Panc1 (cell line): ENCODE results near the gene LZTS3. TPM values are rescaled to one million over a fixed set of nuclear protein-coding genes. Genes with fewer than 3 reads are reported as not detected.

Experiments
- ATAC-seq: fragments of 200-7000 bp; cut with Tn5 transposase; 2 replicates; pipeline ENCODE4 v1.9.1; 2020; ENCODE audit warnings: mild to moderate bottlenecking, moderate library complexity
- BruUV-seq: library from RNA; stranded (reverse); fragments of 400-500 nt; replicated peaks from 2 replicates; lab custom pipeline; 2021; lab: Mats Ljungman, UMichigan
- CTCF ChIA-PET: fragments of 300-600 bp; sonication (Branson Sonifier 250); formaldehyde crosslinking; loops from one replicate; lab custom pipeline; 2022; ENCODE audit warnings: antibody characterized with exemption; lab: Charles Lee
- POLR2A ChIA-PET: fragments of 300-600 bp; sonication (Branson Sonifier 250); formaldehyde crosslinking; loops from one replicate; lab custom pipeline; 2022; ENCODE audit warnings: antibody characterized with exemption; lab: Charles Lee
- DNase-seq: peaks from one replicate; pipeline ENCODE4 v3.0.0-alpha.2; 2010; ENCODE audit warnings: low read depth, low spot score
- H3K27ac ChIP-seq: 2 replicates; pipeline ENCODE4 v1.5.1; 2011; ENCODE audit warnings: mild to moderate bottlenecking, low read length, inconsistent platforms
- H3K27me3 ChIP-seq: fragments of 200-500 bp; sonication (Bioruptor generic); 2 replicates; pipeline ENCODE4 v1.6.0; 2014; ENCODE audit warnings: low read length, inconsistent platforms; ENCODE audit not compliant: control insufficient read depth, insufficient read depth
- H3K36me3 ChIP-seq: fragments of 200-500 bp; sonication (Bioruptor generic); 2 replicates; pipeline ENCODE4 v1.5.1; 2014; ENCODE audit warnings: inconsistent platforms, mild to moderate bottlenecking, low read length, moderate library complexity; ENCODE audit not compliant: control insufficient read depth, insufficient read depth
- H3K4me1 ChIP-seq: 2 replicates; pipeline ENCODE4 v1.5.1; 2011; ENCODE audit warnings: inconsistent platforms, mild to moderate bottlenecking, low read length, moderate library complexity; ENCODE audit not compliant: control insufficient read depth, insufficient read depth
- H3K4me3 ChIP-seq, 2 experiments: 2 replicates each; pipeline ENCODE4 v1.5.1; 2011 to 2012; ENCODE audit warnings: low read depth in 2 of 2, low read length in 2 of 2, mild to moderate bottlenecking in 2 of 2, inconsistent platforms in 1 of 2, moderate library complexity in 1 of 2
- H3K9me3 ChIP-seq: fragments of 200-500 bp; sonication (Bioruptor generic); 2 replicates; pipeline ENCODE4 v1.5.1; 2014; ENCODE audit warnings: low read depth, mild to moderate bottlenecking, inconsistent platforms, low read length, moderate library complexity; ENCODE audit not compliant: control insufficient read depth, insufficient read depth
- CTCF ChIP-seq: fragments of 450-650 bp; IDR thresholded peaks from 2 replicates; pipeline ENCODE4 v1.5.1; 2017; ENCODE audit warnings: mild to moderate bottlenecking
- POLR2AphosphoS5 ChIP-seq: IDR thresholded peaks from 2 replicates; pipeline ENCODE4 v1.6.1; 2012; ENCODE audit warnings: mild to moderate bottlenecking, low read depth, low read length, moderate library complexity
- REST ChIP-seq, 2 experiments: IDR thresholded peaks; 2 replicates each; pipeline ENCODE4 v1.6.1; 2011 to 2012; ENCODE audit warnings: low read depth in 2 of 2, control low read depth in 1 of 2, low read length in 1 of 2, mild to moderate bottlenecking in 1 of 2, moderate library complexity in 1 of 2; ENCODE audit not compliant: insufficient read depth in 1 of 2
- SIN3A ChIP-seq: IDR thresholded peaks from 2 replicates; pipeline ENCODE4 v1.6.1; 2012; ENCODE audit warnings: low read depth, mild to moderate bottlenecking, low read length, moderate library complexity, borderline replicate concordance; ENCODE audit not compliant: insufficient read depth
- TCF7L2 ChIP-seq: IDR thresholded peaks from 2 replicates; pipeline ENCODE4 v1.6.1; 2011; ENCODE audit warnings: mild to moderate bottlenecking, low read depth, low read length, inconsistent platforms
- in situ Hi-C: cut with HindIII; loops from 2 replicates; pipeline ENCODE4 v1.10.0; 2016; ENCODE audit warnings: low sequenced_read_pairs, low pct_unique_long_range_greater_than_20kb
- intact Hi-C: fragments of 100-400 bp; cut with micrococcal nuclease; formaldehyde crosslinking; loops from one replicate; pipeline ENCODE4 v1.10.0; 2022; ENCODE audit not compliant: unreplicated experiment
- total RNA-seq: library from RNA; stranded (reverse); gene quantifications from one replicate; pipeline ENCODE4 v1.2.1, GENCODE V29; 2021; ENCODE audit not compliant: unreplicated experiment

The LZTS3 gene
- total RNA-seq, 1 experiment from 2014 or later, result 5.2 TPM

GRCh38 chr20:3164763-3165410 is 8.5 kb downstream of the LZTS3 start:
- no peak overlapping the region for H3K27ac ChIP-seq
- H3K36me3 ChIP-seq, result no peaks in the 10 kb centered on the region
- in situ Hi-C loops, result no loop called here
- intact Hi-C loops, result no loop called here
- H3K4me1 ChIP-seq, result 0 out of 2 replicates have a peak, but pooled peaks cover 2% of the 10 kb centered on the region
- DNase-seq (no peak), ATAC-seq (no peak)
- no TSS peak for BruUV-seq
- H3K27me3 ChIP-seq, result no peaks in the 10 kb centered on the region
- no peaks in the 10 kb centered on the region for H3K9me3 ChIP-seq
- TF ChIP-seq TCF7L2, result no peak
- TF ChIP-seq REST (IDR thresholded peaks at IDR 0.05; ENCODE audit: insufficient read depth in 1 of 2, low read depth in 2 of 2, low read length in 1 of 2), result no peak
- TF ChIP-seq POLR2AphosphoS5, result no peak
- no peak for TF ChIP-seq CTCF
- no peak for TF ChIP-seq SIN3A
- H3K4me3 ChIP-seq, result no peak overlapping the region
- ChIA-PET POLR2A (no interaction called here), CTCF (no interaction called here)

- ChIA-PET CTCF (no interaction called here), POLR2A (no interaction called here)
- no peak for DNase-seq
- H3K36me3 ChIP-seq, result peaks cover 3% of the 10 kb centered on the region; the same call in 1 of the 2 replicates
- H3K27ac ChIP-seq, result no peak overlapping the region
- no peak for ATAC-seq
- H3K4me3 ChIP-seq, result no peak overlapping the region
- H3K27me3 ChIP-seq, result no peaks in the 10 kb centered on the region
- intact Hi-C loops, result no loop called here
- in situ Hi-C loops, result no loop called here
- TF ChIP-seq REST (IDR thresholded peaks at IDR 0.05; ENCODE audit: insufficient read depth in 1 of 2, low read depth in 2 of 2, low read length in 1 of 2) (no peak), CTCF (no peak)
- no peaks in the 10 kb centered on the region for H3K9me3 ChIP-seq
- H3K4me1 ChIP-seq, result 0 out of 2 replicates have a peak, but pooled peaks cover 2% of the 10 kb centered on the region
- no TSS peak for BruUV-seq
These were observed 9.1 kb downstream of the LZTS3 start for GRCh38 chr20:3164043-3164762.
